GM11168 (cell line): Measurements from ENCODE around the gene PDZD4.

Experiments
- in situ Hi-C: fragments of 300-500 bp; cut with MboI; formaldehyde crosslinking; loops from one replicate; pipeline ENCODE4 v1.12.0; 2022; ENCODE audit warnings: low sequenced_read_pairs; ENCODE audit not compliant: unreplicated experiment

The PDZD4 gene

DNA sequence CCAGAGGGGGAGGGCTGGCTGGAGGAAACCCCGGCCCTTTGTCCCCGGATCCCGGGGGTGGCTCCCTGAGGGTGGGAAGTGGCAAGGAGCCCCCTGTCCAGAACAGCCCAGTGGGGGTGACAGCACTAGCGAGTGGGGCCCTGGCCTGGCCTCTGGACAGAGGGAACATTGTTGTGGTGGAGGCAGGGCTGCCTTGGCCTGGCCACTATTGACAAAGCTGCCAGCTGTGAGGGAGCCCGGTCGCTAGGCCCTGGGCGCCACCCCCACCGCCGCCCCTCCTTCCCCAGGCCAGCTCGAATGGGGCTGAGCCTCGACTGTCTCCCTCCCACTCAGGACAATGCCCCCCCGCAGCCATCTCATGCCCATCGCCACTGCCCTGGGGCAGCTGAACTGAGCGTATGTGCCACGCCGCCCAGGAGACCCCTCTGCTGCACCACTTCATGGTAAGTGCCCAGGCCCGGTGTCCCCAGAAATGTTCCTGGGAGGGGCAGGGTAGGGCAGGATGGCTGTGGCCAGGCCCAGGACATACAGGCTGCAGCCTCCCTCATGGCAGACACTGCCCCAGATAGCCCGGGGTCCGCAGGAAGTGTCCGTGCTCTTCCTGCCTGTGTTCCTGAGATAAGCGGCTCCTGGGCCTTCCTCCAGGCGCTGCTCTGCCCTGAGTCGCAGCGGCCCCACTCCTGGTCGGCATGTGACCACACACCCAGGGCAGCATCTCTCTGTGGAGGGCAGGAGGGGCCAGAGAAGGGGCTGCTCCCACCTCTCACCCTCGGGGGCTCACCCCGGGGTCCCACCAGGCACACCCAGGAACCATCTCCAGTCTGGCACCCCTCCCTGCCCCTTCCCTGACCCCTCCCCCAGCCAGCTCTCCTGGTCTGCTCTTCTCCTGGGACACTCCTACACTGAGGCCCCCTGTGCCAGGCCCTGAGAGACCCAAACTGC lies 64.9 kb downstream of the PDZD4 start:
- in situ Hi-C loops, result no loop called here

DNA sequence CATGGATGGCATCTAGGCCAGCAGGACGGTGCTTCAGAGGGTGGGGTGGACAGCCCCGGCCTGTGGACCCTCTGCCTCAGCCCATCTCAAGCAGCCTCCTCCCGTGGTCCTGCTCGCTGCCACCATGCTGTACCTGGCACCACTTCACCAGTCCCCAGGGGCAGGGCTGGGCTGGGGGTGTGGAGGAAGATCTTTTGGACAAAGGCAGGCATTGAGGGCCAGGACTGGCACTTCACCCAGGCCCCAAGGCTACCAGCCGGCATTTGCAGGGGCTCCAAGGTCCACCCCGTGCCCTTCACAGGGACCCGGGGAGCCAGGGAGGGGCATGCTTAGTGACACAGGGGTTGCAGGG lies 65.6 kb downstream of the PDZD4 start:
- in situ Hi-C loops, result no loop called here

DNA sequence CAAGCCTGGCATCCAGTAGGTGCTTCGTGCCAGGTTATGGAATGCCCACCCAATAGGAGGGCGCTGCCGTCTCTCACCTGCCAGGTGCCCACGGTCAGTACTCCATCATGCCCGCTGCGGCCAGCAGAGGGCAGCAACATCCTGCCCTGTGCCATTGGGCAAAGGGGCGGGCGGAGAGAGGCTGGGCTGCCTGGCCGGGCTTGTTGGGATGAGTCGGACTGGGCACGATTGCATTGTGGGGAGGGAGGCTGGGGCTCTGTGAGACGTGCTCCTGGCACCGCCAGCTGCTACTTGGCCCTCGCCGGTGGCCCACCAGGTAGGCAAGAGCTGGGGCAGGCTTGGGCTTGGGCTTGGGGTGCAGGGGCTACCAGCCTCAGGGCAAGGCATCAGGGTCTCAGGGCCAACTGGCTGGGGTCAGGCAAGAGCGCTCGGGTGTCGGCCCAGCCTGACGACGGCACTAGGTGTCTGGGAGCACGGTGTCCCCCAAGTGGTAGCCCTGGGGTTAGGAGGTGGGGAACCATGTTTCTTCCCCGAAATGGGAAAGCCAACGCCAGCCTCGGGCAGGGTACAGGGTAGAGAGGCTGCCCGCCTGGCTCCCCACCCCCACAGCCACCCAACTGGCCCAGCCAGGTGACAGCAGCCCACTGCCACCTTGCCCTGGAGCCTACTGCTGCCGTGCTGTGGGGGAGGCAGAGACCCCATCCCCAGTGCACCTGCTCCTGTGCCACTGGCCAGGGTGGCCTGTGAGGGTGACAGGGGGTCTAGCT lies 66.2 kb downstream of the PDZD4 start, which contains the start of gene PLXNB3:
Gene PLXNB3, plus strand, starts transcription at position 261 of the 767 bp plus-strand sequence. CDS start 1,287 bp downstream, outside the sequence.
- in situ Hi-C loops, result no loop called here

GRCh38 chrX:153763298-153763932 lies 66.9 kb downstream of the PDZD4 start:
- in situ Hi-C loops, result no loop called here

DNA sequence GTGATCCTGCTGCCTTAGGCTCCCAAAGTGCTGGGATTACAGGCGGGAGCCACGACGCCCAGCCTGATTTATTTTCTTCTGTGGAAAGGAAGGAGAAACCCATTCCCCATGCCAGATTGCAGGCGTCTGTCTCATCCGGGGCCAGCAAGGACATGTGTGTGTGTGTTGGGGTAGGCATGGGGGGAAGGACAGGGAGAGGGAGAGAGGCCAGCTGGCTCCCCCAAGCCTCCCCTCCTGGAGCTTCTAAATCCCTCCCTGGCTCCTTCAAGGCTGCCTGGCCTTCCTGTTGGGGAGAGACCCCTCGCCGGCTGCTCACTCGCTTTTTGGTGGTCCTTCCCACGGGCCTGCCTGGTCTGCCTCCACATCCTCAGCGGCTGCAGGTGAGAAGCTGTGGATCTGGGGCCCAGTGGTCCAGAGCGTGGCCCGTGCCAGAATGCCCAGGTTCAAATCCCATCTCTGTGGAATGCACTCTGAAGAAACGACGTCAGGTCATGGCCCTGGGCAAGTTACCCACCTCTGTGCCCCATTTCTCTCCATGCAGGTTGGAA lies 67.6 kb downstream of the PDZD4 start:
- in situ Hi-C loops, result no loop called here

- in situ Hi-C loops, result no loop called here
Measured at GRCh38 chrX:153761863-153762262, 68.5 kb downstream of the PDZD4 start.

GRCh38 chrX:153755136-153755535 lies 75.2 kb downstream of the PDZD4 start:
- in situ Hi-C loops, result no loop called here
